Smooth muscle cell of the pulmonary artery (primary cell): Measurements from ENCODE around the gene CCDC198. TPM values are rescaled to one million over a fixed set of nuclear protein-coding genes. Genes with fewer than 3 reads are reported as not detected.

Source experiments
- total RNA-seq: library from RNA; depleted of rRNA; stranded (reverse); fragments of >200 nt; gene quantifications from 2 replicates; pipeline ENCODE4 v1.2.3, GENCODE V29; 2014

Gene CCDC198, protein sequence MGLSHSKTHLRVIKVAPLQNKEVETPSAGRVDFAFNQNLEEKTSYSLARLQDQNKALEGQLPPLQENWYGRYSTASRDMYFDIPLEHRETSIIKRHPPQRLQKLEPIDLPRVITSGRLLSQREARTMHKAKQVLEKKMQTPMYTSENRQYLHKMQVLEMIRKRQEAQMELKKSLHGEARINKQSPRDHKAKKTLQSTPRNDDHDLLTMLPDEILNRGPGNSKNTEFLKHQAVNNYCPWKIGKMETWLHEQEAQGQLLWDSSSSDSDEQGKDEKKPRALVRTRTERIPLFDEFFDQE
- not detected in 2 replicates for total RNA-seq

DNA sequence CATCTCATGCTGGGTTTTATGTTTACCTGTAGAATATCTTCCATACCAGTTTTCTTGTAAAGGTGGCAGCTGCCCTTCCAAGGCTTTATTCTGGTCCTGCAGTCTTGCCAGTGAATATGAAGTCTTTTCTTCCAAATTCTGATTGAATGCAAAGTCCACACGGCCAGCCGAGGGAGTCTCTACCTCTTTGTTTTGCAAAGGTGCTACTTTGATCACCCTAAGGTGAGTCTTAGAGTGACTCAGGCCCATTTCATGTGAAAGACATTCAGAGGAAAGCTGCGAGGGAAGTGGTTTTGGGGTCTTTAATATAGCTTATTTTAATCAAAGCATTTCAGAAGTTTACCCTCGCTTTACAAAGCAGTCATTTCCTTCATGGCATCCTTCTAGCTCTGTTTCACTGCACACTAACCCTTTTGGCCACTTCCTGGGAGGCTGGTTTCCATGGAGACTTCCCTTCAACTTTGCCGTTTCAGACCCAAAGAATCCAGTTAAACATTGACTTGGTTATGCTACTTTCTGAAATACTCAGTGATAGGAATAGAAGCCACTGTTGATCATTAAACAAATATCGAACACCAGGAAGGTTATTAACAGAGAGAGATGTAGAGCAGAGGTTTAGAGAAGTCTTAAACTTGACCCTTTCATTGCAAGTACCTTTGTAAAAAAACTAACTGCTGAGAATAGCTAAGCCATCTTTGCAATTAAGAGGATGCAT, at the start of gene CCDC198:
Gene CCDC198, minus strand, starts transcription at position 391 of the 715 bp plus-strand sequence. Its CDS starts 142 bp downstream, at position 249.

Other genes starting within 250 kb of the CCDC198 start
- 62.9 and 80.2 TPM in 2 replicates for gene EXOC5, start 225.0 kb downstream of the CCDC198 start, total RNA-seq
- gene AP5M1, start 224.9 kb downstream of the CCDC198 start, total RNA-seq: 22.8 and 28.0 TPM in 2 replicates
- 15.8 and 16.0 TPM in 2 replicates for gene NAA30, start 103.3 kb downstream of the CCDC198 start, total RNA-seq